Fibroblast of skin of left quadriceps (primary cell): ENCODE measurements around the gene NDOR1.

ENCODE experiments used
- DNase-seq, 2 experiments: peaks; one replicate each; pipeline ENCODE4 v3.0.0-alpha.2; 2013; ENCODE audit warnings: low read depth in 2 of 2

NDOR1 gene

GRCh38 chr9:137262909-137263285 lies 57.4 kb downstream of the NDOR1 start:
- no peak for DNase-seq

GRCh38 chr9:137263506-137263905 lies 58.0 kb downstream of the NDOR1 start:
- DNase-seq, result no peak

GRCh38 chr9:137264067-137264466 lies 58.6 kb downstream of the NDOR1 start:
- DNase-seq, result no peak

- no peak for DNase-seq
Observed at GRCh38 chr9:137265496-137266161, 60.1 kb downstream of the NDOR1 start.

- no peak for DNase-seq
Observed at GRCh38 chr9:137266162-137266527, 60.6 kb downstream of the NDOR1 start.
